CD4-positive, alpha-beta T cell treated with Interleukin-15 for 4 hours (primary cell): ENCODE measurements around the gene BMP6.
A peak's percentile ranks its signal among the peaks of the same experiment; 100 is the strongest.

Experiments
- DNase-seq: peaks from one replicate; pipeline ENCODE4 v3.0.0-alpha.2; 2020; ENCODE audit warnings: low spot score

BMP6 gene

DNA sequence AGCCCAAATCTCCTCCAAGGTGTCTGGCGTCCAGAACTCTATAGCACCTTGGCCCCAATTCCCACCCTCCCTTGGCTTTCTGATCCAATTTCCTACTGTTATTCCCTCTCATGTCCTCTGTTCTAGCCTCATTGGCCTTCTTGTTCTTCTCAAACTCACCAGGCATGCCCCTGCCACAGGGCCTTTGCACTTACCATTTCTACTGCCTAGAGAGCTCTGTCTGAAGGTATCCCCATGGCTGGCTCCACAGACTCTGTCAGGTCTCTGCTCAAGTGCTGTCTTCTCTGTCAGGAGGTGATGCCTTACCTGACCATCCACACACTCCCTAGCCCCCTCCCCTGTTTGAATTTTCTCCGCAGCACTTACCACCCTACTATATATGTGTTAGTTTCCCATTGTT lies 5.6 kb upstream of the BMP6 start:
- no peak for DNase-seq

DNA sequence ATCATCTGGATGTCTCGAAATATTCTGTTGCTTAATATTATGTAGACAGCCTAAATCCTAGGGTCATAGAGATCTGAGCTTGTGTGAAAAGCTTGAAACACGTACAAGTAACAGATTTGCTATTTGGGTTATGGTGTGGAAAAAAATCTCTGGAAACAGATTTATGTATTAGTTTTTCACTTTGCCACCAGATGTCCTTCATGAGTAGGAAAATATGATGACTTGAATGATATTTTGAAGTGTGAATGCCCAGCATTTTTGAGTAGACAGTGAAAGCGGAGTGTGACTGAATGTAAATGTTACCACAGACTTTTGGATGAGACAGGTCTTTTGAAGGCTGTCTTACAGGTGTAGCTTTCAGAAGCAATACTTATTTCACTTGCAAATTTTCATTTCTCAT lies 4.2 kb upstream of the BMP6 start:
- no peak for DNase-seq

DNA sequence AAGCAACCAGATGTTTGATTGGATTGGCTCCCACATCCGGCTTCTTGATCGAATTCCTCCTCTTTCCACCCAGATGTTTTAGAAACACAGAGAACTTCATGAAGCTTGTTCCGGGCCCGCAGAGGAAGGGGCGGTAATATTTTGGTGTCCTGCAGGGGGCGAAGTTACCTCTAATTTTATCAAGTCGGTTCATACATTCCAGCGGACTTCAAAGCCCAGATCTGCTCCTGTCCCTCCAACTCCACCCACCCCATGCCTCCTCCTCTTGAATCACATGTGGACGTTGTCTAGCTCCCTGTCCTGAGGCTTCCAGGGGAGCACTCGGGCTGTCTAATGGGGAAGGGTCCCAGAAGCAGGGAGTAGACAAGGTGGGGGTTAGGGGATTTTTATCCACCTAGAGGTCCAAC lies 2.9 kb upstream of the BMP6 start:
- DNase-seq = peak; percentile 46

DNA sequence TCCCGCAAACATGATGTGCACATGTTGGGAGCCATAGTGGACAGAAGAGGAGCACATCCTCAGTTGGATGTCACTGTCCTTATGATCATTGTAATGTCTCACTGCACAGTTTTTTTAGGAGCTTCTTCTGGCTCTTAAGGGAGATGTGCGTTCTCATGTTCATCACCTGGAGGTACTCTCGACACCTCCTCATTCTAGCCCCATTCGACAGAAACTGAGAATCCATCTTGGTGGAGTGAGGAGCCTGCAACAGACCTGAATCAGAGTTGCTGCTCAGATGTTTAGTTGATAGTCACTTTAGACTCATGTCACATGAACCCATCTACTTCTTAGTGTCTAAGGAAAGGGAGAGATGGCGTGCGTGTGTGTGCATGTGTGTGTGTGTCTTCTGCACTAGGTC lies 2.3 kb upstream of the BMP6 start:
- DNase-seq = no peak

DNA sequence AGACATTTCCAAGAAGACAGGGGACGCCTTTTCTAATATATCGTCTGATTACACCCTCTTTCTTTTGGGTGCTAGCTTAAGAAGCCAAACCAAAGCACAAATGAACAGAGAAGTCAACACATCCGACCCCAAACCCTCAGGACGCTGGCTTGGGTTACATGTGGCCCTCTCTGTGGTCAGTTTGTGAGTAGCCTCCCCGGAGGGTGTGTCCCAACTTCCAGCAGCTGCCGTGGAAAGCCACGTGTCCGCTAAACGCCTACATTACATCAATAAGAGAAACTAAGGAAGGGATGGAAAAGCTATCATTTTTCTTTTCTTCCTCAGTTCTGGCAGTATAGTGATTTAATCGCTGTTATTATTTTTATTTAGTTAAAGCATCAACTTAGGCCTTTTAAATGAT lies 487 bp upstream of the BMP6 start:
- no peak for DNase-seq

DNA sequence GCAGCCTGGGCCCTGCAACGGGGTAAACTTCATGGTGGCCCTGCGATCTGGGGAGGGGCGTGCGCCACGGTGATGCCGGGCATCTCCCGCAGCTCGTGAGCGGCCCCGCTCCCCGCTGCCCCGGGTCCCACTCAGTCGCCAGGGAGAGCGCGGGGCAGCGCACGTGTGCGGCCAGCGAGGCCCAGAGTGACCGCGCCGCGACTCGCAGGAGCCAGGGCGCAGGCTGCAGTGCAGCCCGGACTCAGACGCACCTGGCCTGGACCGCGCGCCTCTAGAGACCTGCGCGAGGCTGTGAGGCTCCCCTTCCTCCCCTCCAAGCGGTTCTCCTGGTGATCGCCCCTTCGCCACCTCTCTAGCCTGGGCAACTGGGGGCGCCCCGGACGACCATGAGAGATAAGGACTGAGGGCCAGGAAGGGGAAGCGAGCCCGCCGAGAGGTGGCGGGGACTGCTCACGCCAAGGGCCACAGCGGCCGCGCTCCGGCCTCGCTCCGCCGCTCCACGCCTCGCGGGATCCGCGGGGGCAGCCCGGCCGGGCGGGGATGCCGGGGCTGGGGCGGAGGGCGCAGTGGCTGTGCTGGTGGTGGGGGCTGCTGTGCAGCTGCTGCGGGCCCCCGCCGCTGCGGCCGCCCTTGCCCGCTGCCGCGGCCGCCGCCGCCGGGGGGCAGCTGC lies 652 bp downstream of the BMP6 start:
- DNase-seq = no peak

DNA sequence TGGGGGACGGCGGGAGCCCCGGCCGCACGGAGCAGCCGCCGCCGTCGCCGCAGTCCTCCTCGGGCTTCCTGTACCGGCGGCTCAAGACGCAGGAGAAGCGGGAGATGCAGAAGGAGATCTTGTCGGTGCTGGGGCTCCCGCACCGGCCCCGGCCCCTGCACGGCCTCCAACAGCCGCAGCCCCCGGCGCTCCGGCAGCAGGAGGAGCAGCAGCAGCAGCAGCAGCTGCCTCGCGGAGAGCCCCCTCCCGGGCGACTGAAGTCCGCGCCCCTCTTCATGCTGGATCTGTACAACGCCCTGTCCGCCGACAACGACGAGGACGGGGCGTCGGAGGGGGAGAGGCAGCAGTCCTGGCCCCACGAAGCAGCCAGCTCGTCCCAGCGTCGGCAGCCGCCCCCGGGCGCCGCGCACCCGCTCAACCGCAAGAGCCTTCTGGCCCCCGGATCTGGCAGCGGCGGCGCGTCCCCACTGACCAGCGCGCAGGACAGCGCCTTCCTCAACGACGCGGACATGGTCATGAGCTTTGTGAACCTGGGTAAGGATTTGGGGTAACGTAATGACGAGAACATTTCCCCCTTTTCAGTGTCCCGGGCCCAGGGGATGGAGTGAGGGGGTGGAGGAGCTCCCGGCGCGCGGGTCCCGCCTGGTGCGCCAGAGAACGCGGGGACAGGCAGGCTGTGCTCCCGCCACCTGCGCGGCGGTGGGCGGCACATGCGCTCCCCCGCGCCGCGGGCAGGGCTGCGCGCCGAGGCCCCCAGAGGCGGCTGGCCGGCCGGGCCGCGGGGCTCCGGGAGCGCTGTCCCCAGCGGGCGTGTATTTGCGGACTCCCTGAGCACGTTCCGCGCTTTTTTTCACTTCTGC lies 1.4 kb downstream of the BMP6 start:
- DNase-seq = no peak

DNA sequence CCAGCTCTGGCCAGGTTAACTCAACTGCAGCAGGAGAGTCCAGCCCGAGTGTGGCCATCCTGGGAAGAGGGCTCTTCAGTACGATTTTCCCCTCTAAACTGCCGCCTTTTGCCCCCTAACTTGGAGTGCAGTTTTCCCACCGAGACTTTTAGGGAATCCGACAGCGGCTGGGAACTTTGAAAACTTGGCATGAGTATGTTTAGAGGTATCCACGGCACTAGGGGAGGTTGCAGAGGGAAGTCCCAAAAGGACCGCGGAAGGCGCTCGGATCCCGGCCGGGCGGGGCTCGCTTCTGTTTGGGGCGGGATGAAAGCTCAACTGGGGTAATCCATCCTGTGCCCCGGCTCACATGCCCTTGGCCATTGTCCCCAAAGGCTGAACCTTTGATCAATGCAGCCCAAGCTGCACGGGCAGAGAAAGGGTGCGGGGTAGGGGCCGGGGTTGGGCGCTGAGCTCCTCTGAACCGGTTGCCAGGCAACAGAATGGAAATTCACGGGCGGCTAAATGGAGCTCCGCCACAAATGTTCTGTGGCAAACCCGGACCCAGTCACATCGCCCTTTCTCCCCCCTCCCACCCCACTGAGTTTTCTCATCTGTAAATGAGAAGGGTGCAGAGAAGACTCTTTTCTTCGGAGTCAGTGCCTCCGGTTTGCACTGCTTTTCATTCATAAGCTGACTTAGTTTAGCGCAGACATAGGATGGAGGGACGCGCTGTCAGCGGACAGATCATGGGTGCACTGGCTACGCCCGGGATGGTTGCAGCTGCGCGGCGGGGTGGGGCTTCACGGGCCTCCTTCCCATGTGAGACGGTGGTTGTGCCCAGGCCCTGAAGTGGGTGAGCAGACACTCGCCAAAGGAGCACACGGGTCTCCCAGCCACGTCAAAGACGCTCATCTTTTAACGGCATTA lies 2.3 kb downstream of the BMP6 start:
- DNase-seq = no peak

DNA sequence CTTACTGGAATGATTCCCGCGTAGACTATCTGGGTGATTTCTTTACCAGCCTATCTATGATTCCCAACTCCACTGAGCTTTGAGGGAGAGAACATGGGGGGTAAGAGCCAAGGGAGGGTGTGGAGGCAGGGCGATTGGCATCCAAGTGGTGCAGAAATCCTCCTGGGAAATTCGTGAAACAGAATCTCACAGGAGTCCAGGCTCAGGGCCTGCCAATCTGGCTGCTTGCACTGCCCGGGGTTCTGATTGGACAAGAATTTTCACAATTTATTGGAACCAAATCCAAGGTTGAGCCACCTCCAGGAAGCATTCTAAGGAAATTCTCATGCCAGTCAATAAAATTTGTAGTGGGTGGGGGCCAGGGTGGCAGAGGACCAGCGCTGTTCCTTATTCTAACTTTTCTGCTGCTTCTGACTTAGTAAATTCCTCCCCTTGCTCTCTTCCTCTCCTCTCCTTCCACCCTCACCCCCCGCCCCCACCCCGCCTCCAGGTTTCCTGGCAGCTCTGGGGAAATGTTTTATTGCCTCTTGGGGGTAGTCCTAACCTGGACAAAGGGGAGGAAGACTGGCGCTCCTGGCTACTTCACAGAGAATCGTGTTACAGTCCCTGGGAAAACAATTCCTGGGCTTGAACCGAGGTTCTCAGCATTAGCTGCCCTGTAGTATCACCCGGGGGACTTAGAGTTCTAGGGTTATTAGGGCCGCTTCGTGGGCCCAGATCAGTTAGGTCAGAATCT lies 3.1 kb downstream of the BMP6 start:
- no peak for DNase-seq

DNA sequence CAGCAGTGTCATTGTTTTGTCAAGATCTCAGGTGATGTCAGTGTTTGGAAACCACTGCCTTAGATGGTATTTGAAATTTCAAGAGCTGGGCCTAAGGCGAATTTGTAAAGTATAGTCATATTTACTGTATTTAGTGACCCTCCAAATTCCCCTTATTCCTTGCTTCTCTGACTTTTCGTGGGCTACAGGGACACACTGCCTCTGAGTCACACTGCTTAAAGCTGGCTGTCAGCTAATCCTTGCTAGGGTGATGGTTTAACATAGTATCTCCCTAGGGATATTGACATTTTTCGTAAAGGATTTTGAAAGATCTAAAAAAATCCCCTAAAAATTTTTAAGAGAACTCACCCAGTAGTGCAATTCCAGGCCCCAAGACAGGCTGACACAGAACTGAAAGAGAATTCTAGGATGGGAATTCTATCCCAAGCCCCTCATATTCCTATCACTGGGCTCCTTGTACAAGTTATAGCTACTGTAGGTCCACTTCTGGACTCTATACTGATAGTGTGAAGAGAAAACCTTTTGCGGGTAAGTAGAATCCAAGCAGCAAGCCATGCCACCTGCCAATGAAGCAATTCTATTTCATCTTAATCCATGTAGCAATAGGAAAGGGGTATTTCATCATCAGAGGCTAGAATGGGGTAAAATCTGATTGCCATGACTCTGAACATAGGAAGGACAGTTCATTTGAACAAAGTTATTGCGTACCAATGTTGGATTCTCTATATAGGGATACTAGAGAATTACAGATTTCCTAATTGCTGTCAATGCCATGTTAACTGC lies 4.3 kb downstream of the BMP6 start:
- DNase-seq = no peak

DNA sequence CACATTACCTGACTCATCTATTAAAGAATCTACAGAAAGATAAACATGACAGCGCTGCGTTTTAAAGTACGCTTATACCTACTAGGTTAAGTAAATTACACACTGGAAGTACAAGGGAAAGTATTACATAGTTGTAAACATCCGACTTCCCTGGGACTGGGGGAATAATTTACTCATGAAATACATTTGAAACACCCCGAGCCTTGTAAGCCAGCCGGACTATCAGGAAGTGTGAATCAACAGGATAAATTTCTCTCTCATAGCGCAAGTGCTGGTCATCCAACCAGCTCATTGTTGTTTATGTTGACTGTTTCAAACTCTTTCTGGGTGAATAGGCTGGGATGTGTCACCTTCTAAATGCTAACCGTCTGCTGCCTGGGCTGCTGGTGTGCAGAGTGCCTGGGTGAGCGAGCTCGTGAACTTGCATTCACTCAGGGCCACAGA lies 4.9 kb downstream of the BMP6 start:
- DNase-seq = no peak

DNA sequence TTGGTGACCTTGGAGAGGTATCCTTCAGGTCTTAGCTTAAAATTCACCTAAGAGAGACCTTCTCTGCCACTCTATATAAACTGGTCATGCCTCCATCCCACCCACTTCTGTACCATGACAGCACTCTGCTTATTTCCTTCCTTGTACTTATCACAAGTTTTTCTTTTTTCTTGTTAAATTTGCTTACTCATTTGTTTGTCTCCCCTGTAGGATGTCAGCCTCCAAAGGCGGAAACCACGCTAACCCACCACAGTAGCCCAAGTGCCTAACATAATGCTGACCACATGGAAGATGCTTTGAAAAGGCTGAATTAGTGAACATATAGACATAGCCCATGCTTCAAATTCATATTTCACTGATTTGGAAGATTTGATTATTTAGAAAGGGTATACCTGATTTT lies 5.4 kb downstream of the BMP6 start:
- no peak for DNase-seq

DNA sequence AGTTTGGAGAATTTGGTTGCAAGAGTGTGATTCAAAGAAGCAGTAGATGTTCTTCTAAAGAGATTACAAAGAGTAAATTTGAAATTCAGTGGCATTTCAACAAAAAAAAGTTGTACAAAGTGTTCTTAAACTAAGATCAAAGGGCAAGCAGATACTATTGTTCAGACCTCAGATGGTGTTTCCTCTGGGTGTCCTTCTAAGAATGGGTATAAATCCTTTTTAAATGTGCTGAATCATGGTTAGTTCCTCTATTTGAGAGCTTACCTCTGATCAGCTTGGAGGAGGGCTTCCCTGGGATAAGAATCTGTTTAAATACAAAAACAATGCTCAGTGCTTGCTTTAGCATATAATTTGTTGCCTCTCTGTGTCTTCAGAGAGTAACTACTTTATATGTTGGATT lies 6.3 kb downstream of the BMP6 start:
- DNase-seq = no peak

DNA sequence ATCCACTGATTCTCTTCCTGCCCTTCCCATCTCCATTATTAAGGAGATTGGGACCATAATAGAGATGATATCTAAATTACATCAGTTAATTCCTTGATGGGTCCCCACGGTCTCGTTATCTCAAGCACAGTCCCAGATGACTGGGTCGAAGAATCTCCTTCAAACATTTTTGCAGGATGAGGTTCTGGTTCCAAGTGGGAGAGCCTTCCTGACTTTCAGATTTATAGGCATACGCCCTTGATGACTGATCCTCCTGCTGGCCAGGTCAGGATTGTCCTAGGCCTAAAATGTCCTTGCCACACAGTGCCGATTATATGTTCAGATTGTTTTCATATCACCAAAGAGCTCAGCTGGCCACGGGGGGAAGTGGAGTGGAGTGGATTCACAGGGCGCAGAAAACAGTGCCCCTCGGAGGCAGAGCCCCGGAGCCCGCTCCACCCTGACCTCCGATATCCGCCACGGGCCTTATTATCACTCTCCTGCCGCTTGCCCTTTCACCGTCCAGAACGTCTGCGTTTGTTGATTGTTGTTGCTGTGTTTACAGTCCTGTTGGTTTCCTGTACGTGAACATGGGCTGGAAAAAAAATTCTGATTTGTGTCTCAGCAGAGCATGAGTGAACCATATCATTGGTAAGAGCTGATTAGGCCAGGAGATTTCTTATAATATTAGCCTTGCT lies 8.9 kb downstream of the BMP6 start:
- DNase-seq = no peak

DNA sequence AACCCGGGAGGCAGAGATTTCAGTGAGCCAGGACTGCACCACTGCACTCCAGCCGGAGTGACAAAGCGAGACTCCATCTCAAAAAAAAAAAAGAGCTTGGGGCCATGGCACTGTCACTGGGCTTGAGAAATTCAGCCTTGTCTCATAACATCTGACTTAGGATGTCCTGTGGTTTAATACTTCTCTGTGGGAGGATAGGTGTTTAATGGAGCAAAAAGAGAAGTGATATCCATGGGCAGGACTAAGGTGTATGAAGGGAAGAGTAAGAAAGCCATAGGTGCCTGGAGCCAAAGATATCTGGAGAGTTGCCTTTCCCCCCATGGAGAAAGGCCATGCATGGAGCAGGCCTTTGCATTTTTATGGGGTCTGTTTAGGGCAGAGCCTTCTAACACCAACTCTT lies 11.2 kb downstream of the BMP6 start:
- DNase-seq = no peak

DNA sequence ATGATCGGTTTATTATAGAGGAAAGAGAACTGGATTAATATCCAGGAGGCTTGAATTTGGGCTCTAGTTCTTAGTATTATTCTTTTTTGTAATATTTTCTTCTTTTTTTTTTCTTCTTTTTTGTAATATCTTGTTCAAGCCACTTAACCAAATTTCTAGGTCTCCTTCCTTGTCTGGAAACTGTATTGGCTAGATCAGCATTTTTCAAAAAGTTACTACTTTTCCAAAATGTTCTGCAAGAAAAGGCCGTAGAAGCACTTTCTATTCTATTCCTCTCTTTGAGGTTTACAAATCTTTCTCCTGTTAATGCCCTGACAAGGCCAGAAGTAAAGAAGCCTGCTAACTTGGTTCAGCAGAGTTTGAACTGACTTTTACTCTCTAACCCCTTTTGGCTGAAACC lies 12.0 kb downstream of the BMP6 start:
- DNase-seq = no peak

DNA sequence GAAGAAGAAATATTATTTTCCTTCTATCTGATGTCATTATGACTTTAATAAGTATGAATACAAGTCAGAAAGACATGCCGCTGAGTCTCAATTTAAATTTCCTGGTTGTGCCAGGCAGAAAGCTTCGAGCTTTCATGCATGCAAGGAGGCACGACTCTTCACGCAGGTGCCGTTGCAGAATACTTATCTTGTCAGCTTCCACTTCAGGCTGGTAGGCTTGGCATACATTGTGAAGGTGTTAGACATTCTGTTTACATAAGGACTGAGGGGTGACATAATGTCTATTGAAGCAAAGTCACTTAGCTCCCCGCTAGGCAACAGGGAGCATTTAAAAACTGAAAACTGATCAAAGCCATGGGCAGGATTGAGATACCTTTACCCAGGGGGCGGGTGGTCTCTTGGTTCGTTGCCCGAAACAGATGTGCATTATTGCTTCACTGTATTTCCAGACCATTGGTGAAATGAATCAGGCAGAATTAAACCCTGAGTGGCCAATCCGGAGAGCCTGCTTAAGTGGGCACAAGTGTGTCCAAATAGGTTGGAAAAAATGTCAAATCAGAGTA lies 16.4 kb downstream of the BMP6 start:
- DNase-seq = no peak

DNA sequence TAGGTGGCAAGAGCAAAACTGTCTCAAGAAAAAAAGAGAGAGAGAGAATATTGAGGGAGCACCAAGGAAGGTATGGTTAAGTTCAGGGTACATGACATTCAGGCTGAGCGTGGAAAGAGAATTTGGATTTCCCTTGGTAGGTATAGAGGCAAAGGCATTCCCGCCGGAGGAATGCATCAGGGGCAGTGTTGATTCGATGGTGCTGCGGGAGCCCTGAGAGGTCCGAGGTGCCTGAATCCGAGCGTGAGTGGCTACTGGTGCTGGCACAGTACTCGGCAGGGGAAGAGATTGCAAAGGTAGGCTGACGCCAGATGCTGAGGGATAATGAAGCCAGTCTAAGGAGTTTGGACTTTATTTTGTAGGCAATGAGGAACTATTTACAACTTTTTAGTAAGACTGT lies 20.0 kb downstream of the BMP6 start:
- no peak for DNase-seq

DNA sequence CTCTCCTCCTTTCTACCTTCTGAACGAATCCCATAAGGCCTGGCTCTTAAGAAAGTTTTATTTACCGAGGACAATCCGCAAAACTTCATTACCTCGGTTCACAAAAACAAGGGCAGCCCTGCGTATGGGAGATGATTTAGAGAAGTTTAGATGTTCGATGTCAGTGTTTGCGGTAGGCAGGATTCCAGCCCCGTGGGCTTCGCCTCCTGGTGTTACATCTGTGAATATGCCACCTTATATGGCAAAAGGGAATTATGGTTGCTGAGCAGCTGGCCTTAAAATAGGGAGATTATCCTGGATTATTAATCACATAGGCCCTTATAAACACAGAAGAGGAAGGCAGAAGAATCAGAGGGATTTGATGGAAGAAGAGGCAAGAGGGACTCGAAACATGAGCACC lies 21.1 kb downstream of the BMP6 start:
- DNase-seq = no peak

DNA sequence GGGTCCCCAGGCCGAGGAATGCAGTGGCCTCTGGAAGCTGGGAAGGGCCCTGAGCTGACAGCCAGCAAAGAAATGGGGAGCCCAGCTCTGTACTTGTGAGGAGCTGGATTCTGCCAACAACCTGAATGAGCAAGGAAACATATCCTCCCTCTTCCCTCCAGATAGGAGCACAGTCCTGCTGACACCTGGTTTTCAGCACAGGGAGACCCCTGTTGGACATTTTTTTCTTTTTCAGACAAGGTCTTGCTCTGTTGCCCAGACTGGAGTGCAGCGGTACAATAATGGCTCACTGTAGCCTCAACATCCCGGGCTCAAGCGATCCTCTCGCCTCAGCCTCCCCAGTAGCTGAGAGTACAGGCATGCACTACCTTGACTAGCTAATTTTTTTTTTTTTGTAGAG lies 21.5 kb downstream of the BMP6 start:
- DNase-seq = no peak
